Progenitor cell of endocrine pancreas (in vitro differentiated cells): ENCODE results near the gene GLT6D1. TPM values are rescaled to one million over a fixed set of nuclear protein-coding genes. Genes with fewer than 3 reads are reported as not detected.

Experiments
- DNase-seq: peaks from one replicate; pipeline ENCODE4 v3.0.0; 2021; ENCODE audit warnings: low spot score; ENCODE audit not compliant: unreplicated experiment
- H3K27ac Mint-ChIP-seq: 2 replicates; pipeline ENCODE4 v1.8.0; 2021; ENCODE audit warnings: mild to moderate bottlenecking, moderate library complexity, mixed read lengths
- H3K27me3 Mint-ChIP-seq: 2 replicates; pipeline ENCODE4 v1.8.0; 2021; ENCODE audit warnings: mixed read lengths
- H3K36me3 Mint-ChIP-seq: 2 replicates; pipeline ENCODE4 v1.8.0; 2022; ENCODE audit warnings: mixed read lengths; ENCODE audit not compliant: insufficient read depth
- H3K4me1 Mint-ChIP-seq: 2 replicates; pipeline ENCODE4 v1.8.0; 2021; ENCODE audit warnings: low read depth, mixed read lengths
- H3K4me3 Mint-ChIP-seq: 2 replicates; pipeline ENCODE4 v1.8.0; 2021; ENCODE audit warnings: low read depth, mild to moderate bottlenecking, moderate library complexity, mixed read lengths
- H3K9me3 Mint-ChIP-seq: 2 replicates; pipeline ENCODE4 v1.8.0; 2021; ENCODE audit warnings: low read depth, mixed read lengths
- total RNA-seq: library from RNA; stranded (reverse); gene quantifications from 2 replicates; pipeline ENCODE4 v1.2.1, GENCODE V29; 2021
- TF ChIP-seq, protein P1 (sequence below): fragments of 200-600 bp; sonication (generic); IDR thresholded peaks from one replicate; pipeline ENCODE4 v1.5.0; 2021; ENCODE audit warnings: antibody characterized with exemption, mild to moderate bottlenecking; ENCODE audit not compliant: unreplicated experiment

Gene GLT6D1
- total RNA-seq, 1 donor from 2014 or later, result not detected

GRCh38 chr9:135661816-135662560 lies 22.6 kb upstream of the GLT6D1 start:
- Mint-ChIP-seq H3K36me3 (no peaks in the 10 kb centered on the region), H3K27me3 (peaks cover 7% of the 10 kb centered on the region), H3K9me3 (no peaks in the 10 kb centered on the region), H3K4me1 (peaks cover 6% of the 10 kb centered on the region), H3K4me3 (no peak overlapping the region), H3K27ac (no peak overlapping the region)
- TF ChIP-seq, protein P1, sequence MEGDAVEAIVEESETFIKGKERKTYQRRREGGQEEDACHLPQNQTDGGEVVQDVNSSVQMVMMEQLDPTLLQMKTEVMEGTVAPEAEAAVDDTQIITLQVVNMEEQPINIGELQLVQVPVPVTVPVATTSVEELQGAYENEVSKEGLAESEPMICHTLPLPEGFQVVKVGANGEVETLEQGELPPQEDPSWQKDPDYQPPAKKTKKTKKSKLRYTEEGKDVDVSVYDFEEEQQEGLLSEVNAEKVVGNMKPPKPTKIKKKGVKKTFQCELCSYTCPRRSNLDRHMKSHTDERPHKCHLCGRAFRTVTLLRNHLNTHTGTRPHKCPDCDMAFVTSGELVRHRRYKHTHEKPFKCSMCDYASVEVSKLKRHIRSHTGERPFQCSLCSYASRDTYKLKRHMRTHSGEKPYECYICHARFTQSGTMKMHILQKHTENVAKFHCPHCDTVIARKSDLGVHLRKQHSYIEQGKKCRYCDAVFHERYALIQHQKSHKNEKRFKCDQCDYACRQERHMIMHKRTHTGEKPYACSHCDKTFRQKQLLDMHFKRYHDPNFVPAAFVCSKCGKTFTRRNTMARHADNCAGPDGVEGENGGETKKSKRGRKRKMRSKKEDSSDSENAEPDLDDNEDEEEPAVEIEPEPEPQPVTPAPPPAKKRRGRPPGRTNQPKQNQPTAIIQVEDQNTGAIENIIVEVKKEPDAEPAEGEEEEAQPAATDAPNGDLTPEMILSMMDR, result no peak
- DNase-seq, result no peak

DNA sequence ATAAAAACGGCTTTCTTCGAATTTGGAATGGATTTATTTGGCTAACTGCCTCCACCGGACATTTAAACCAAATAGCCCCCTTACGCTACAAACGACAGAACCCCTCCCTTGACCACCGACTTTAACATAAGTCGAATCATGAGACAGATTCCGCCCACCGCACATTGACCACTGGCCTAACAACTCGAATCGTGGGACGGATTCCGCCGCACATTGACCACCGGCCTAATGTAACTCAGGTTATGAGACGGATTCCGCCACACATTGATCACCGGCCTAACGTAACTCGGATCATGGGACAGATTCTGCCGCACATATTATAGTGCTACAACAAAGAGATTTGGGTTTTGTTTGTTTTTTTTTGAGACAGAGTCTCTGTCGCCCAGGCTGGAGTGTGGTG lies 21.1 kb upstream of the GLT6D1 start:
- H3K27me3 Mint-ChIP-seq, result peaks cover 2% of the 10 kb centered on the region
- no peak overlapping the region for H3K27ac Mint-ChIP-seq
- no peaks in the 10 kb centered on the region for H3K9me3 Mint-ChIP-seq
- DNase-seq, result no peak
- TF ChIP-seq, protein P1, result no peak
- H3K4me1 Mint-ChIP-seq, result peaks cover 6% of the 10 kb centered on the region
- H3K4me3 Mint-ChIP-seq, result no peak overlapping the region
- no peaks in the 10 kb centered on the region for H3K36me3 Mint-ChIP-seq

- Mint-ChIP-seq H3K9me3 (peaks cover 3% of the 10 kb centered on the region), H3K4me3 (no peak overlapping the region), H3K36me3 (no peaks in the 10 kb centered on the region), H3K27ac (no peak overlapping the region), H3K27me3 (no peaks in the 10 kb centered on the region), H3K4me1 (peaks cover 6% of the 10 kb centered on the region)
- DNase-seq, result no peak
- TF ChIP-seq, protein P1, result no peak
These were observed 19.9 kb upstream of the GLT6D1 start for GRCh38 chr9:135659252-135659651.

GRCh38 chr9:135657416-135657815 lies 18.1 kb upstream of the GLT6D1 start:
- Mint-ChIP-seq H3K27me3 (no peaks in the 10 kb centered on the region), H3K4me1 (peaks cover 6% of the 10 kb centered on the region), H3K27ac (no peak overlapping the region), H3K36me3 (no peaks in the 10 kb centered on the region), H3K9me3 (peaks cover 10% of the 10 kb centered on the region), H3K4me3 (no peak overlapping the region)
- no peak for DNase-seq
- TF ChIP-seq, protein P1, result no peak

DNA sequence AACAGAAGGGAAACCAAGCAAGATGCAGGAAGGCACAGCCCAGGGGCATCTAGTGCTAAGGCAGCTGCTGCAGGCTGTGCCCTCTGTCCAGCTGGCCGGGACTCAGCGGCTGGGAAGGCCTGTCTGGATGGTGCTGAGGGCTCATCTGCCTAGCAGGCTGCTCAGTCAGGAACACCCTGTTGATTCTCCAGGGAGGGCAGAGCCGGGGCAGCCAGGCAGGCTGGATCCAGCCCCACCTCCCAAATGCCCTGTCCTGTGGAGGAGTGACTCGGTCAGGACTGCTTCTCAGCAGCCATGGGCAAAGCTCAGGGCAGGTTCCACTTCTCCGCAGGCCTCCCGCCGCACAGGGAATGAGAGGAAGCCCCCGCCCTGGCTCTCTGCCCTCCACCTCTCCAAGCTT lies 16.0 kb upstream of the GLT6D1 start:
- Mint-ChIP-seq H3K9me3 (peaks cover 23% of the 10 kb centered on the region), H3K36me3 (peaks cover 2% of the 10 kb centered on the region), H3K27ac (no peak overlapping the region), H3K27me3 (no peaks in the 10 kb centered on the region), H3K4me3 (no peak overlapping the region), H3K4me1 (no peaks in the 10 kb centered on the region)
- no peak for DNase-seq
- TF ChIP-seq, protein P1, result no peak
